ENCODE results near the gene PPP2R2D.
"Not testable (repeated sequence)": the region's sequence is repeated elsewhere in the genome, so short reads cannot be mapped to it uniquely, and the experiment has no call there.

Gene PPP2R2D

DNA sequence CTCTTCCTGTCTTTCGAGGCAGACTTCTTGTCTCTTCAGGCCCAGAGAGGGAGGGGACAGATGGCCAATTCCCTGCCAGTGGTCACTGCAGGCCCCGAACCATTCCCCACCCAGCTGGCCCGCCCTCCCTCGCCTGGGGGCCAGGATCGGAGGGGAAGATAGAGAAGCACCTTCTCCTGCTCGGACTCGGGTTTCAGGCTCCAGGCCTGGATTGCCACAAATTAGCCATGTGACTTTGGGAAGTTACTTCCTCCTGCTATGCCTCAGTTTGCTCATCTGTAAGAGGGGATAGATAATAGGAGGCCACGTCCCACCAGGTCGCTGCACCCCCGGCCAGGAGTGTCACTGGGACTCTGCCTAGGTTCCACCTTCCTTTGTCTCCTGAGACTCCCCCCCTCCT, 24.8 kb upstream of the PPP2R2D start:
- no peak overlapping the region; the same call in 1 of the 2 replicates for H3K27ac ChIP-seq
- TF ChIP-seq, protein P1, sequence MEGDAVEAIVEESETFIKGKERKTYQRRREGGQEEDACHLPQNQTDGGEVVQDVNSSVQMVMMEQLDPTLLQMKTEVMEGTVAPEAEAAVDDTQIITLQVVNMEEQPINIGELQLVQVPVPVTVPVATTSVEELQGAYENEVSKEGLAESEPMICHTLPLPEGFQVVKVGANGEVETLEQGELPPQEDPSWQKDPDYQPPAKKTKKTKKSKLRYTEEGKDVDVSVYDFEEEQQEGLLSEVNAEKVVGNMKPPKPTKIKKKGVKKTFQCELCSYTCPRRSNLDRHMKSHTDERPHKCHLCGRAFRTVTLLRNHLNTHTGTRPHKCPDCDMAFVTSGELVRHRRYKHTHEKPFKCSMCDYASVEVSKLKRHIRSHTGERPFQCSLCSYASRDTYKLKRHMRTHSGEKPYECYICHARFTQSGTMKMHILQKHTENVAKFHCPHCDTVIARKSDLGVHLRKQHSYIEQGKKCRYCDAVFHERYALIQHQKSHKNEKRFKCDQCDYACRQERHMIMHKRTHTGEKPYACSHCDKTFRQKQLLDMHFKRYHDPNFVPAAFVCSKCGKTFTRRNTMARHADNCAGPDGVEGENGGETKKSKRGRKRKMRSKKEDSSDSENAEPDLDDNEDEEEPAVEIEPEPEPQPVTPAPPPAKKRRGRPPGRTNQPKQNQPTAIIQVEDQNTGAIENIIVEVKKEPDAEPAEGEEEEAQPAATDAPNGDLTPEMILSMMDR (conservative IDR thresholded peaks at IDR 0.05) = no peak

DNA sequence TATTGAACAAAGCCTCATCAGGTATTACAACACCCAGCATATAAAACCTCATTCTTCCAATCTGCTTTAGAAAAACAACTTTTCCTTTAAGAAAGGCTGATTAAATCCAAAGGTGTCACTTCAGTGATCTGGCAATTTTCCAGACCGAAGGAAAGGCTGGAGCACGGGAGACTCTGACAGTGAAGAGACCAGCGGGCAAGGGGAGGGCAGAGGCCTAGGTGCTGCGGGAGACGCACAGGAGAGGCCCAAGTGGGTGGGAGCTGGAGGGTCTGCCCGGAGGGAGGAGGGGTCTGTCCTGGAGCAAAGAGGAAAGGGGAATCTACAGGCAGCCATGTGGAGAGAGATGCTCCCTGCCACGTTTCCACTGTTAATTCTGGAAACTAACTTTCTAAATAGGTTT, 24.3 kb upstream of the PPP2R2D start:
- TF ChIP-seq, protein P1 (conservative IDR thresholded peaks at IDR 0.05) = no peak
- no peak overlapping the region for H3K27ac ChIP-seq

DNA sequence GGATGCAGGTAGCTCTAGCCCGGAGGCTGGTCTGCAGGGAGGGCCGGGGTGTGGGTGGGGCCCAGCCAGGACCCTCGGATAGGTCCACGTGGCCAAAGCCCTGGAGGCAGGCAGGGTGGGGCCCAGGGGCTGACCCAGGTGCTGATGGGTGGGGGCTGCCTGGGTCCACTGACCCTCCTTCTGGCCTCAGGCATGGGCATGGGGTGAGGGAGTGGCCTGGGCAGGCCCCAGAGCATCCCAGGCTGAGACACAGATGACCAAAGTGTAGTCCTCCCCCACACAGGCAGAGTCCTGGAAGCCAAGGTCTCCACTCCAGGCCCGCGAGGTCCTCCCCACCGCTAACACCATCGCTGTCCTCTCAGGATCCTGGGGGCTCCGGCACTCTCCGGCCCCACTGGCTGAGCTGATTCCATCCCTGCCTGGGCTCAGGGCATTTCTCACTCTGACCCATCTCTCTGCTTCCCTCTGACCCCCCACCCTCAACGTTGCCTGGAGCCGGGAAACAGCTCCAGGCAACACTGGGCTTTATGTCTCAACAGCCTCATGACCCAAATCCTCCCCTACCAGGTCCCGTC, 20.7 kb upstream of the PPP2R2D start:
- no peak overlapping the region for H3K27ac ChIP-seq
- TF ChIP-seq, protein P1 (conservative IDR thresholded peaks at IDR 0.05) = no peak

DNA sequence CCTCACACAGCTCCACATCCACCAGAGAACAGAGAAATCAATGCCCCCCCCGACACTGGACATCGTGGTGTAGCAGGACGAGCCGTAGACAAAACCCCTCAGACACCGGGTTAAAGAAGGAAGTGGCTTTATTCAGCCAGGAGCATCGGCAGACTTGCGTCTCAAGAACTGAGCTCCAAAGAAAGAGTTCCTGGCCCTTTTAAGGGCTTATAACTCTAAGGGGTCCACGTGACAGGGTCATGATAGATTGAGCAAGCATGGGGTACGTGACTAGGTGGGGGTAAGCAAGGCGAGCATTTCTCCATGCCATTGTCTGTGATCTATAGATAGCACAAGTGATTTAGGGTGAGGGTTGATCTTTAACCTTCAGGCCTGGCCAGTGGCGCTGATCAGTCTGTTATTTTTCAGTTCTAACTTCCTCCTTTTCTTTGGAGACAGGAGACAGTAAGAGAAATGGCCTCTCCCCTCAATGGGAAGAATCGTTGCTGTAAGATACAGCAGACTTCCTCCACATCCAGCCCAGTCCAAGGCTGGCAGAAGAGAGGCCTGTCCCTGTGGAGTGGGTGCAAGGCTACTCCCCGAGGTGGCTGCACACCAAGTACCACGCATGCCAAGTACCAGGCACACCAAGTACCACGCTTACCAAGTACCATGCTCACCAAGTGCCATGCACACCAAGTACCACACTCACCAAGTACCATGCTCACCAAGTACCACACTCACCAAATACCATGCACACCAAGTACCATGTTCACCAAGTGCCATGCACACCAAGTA, 19.5 kb upstream of the PPP2R2D start:
- TF ChIP-seq, protein P1 (conservative IDR thresholded peaks at IDR 0.05) = no peak
- no peak overlapping the region for H3K27ac ChIP-seq

- H3K27ac ChIP-seq = no peak overlapping the region
- TF ChIP-seq, protein P1 (conservative IDR thresholded peaks at IDR 0.05) = no peak
These were observed 18.7 kb upstream of the PPP2R2D start for GRCh38 chr10:131882151-131882550.

DNA sequence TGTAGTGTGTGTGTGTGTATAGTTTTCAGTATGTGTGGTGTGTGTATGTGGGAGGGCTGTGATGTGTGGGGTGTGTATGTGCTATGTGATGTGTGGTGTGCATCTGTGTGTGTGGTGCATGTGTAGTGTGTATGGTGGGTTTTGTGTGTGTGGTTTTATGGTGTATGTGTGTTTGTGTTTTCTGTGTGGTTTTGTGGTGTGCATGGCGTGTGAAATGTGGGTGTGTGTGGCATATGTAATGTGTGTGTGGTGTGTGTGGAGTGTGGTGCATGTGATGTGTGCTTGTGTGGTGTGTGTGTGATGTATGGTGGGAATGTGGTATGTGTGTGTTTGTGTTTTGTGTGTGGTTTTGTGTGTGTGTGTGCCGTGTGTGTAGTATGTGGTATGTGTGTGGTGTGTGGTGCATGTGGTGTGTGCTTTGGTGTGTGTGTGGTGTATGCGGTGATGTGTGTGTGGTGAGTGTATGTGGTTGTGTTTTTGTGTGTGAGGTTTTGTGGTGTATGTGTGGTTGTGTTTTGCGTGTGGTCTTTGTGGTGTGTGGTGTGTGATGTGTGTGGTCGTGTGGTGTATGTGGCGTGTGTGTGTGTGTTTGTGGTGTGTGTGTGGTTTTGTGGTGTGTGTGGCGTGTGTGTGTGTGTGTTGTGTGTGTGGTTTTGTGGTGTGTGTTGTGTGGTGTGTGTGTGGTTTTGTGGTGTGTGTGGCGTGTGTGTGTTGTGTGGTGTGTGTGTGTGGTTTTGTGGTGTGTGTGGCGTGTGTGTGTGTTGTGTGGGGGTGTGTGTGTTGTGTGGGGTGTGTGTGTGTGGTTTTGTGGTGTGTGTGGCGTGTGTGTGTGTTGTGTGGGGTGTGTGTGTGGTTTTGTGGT, 18.0 kb upstream of the PPP2R2D start:
- H3K27ac ChIP-seq = no peak overlapping the region
- TF ChIP-seq, protein P1 (conservative IDR thresholded peaks at IDR 0.05) = no peak

DNA sequence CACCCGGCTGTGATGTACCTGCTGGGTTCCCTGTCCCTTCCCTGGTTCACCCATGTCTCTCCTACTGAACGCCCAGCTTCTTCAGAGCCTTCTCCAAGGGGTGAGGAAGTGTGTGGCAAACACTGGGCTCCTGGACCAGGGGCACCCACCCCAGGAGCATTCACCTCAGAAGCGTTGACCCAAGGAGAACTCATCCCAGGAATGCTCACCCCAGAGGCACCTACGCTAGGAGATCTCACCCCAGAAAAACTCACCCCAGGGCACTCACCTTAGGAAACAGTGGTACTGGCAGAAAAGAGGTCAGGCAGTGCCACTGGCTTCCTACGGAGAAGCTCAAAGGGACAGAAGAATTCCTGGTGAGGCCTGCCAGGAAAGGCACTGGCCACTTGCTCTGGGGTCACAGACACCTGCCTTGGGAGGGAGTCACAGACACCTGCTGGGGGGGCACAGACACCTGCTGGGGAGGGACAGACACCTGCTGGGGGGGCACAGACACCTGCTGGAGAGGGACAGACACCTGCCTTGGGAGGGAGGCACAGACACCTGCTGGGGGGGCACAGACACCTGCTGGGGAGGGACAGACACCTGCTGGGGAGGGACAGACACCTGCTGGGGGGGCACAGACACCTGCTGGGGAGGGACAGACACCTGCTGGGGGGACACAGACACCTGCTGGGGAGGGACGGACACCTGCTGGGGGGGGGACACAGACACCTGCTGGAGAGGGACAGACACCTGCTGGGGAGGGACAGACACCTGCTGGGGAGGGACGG, 17.0 kb upstream of the PPP2R2D start:
- not testable (repeated sequence) for H3K27ac ChIP-seq

Data from VCaP (cell line).